GM23248 (cell line): ENCODE results near the gene TRPM3. TPM values are rescaled to one million over a fixed set of nuclear protein-coding genes. Genes with fewer than 3 reads are reported as not detected.

ENCODE experiments used
- DNase-seq: peaks from one replicate; pipeline ENCODE4 v3.0.0-alpha.2; 2015
- H2AFZ ChIP-seq: fragments of 200-600 bp; sonication (generic); 2 replicates; pipeline ENCODE4 v1.6.1; 2016; ENCODE audit warnings: antibody characterized with exemption
- H3F3A ChIP-seq: fragments of 200-600 bp; sonication (generic); 2 replicates; pipeline ENCODE4 v1.6.1; 2016; ENCODE audit warnings: mild to moderate bottlenecking, antibody characterized with exemption, mixed run types; ENCODE audit not compliant: insufficient read depth
- H3K27ac ChIP-seq: fragments of 200-600 bp; sonication (generic); 2 replicates; pipeline ENCODE4 v1.5.1; 2016; ENCODE audit warnings: mild to moderate bottlenecking
- H3K27me3 ChIP-seq: fragments of 200-600 bp; sonication (generic); replicated peaks from 2 replicates; pipeline ENCODE4 v1.6.1; 2016; ENCODE audit warnings: mild to moderate bottlenecking; ENCODE audit not compliant: insufficient read depth
- H3K36me3 ChIP-seq: fragments of 200-600 bp; sonication (generic); 2 replicates; pipeline ENCODE4 v1.6.1; 2016; ENCODE audit warnings: low read depth, mild to moderate bottlenecking
- H3K4me1 ChIP-seq: fragments of 200-600 bp; sonication (generic); 2 replicates; pipeline ENCODE4 v1.6.1; 2016; ENCODE audit warnings: mild to moderate bottlenecking; ENCODE audit not compliant: insufficient read depth
- H3K4me2 ChIP-seq: fragments of 200-600 bp; sonication (generic); one replicate; pipeline ENCODE4 v1.6.1; 2016; ENCODE audit warnings: mild to moderate bottlenecking; ENCODE audit not compliant: unreplicated experiment
- H3K4me3 ChIP-seq: fragments of 200-600 bp; sonication (generic); 2 replicates; pipeline ENCODE4 v1.5.1; 2016; ENCODE audit warnings: mild to moderate bottlenecking
- H3K79me2 ChIP-seq: fragments of 200-600 bp; sonication (generic); 2 replicates; pipeline ENCODE4 v1.6.1; 2016; ENCODE audit warnings: mild to moderate bottlenecking; ENCODE audit not compliant: insufficient read depth
- H3K9ac ChIP-seq: fragments of 200-600 bp; sonication (generic); 2 replicates; pipeline ENCODE4 v1.6.1; 2016; ENCODE audit warnings: mild to moderate bottlenecking
- H3K9me2 ChIP-seq: fragments of 200-600 bp; sonication (generic); 2 replicates; pipeline ENCODE4 v1.6.1; 2016; ENCODE audit warnings: mixed run types, mild to moderate bottlenecking, moderate library complexity; ENCODE audit not compliant: insufficient read depth
- H3K9me3 ChIP-seq: fragments of 200-600 bp; sonication (generic); one replicate; pipeline ENCODE4 v1.6.1; 2017; ENCODE audit warnings: low read depth
- H4K20me1 ChIP-seq: fragments of 200-600 bp; sonication (generic); 2 replicates; pipeline ENCODE4 v1.6.0; 2016; ENCODE audit not compliant: insufficient read depth
- EZH2 ChIP-seq: fragments of 200-600 bp; sonication (generic); IDR thresholded peaks from 2 replicates; pipeline ENCODE4 v1.6.1; 2018; ENCODE audit warnings: antibody characterized with exemption, mild to moderate bottlenecking; ENCODE audit not compliant: insufficient read depth, poor library complexity, severe bottlenecking
- EZH2phosphoT487 ChIP-seq: fragments of 200-600 bp; sonication (generic); IDR thresholded peaks from 2 replicates; pipeline ENCODE4 v1.6.1; 2018; ENCODE audit warnings: antibody characterized with exemption, moderate library complexity, mild to moderate bottlenecking, low read depth; ENCODE audit not compliant: insufficient read depth
- WGBS, 2 experiments: methylation state at CpG; one replicate each; pipeline ENCODE4 v1.1.6; 2015 to 2017; ENCODE audit warnings: low lambda C conversion rate in 2 of 2, low coverage in 1 of 2; ENCODE audit errors: missing lambda C conversion rate in 2 of 2; 5-methylcytosine and 5-hydroxymethylcytosine counted together
- in situ Hi-C: fragments of 300-500 bp; cut with MboI; formaldehyde crosslinking; loops from 2 replicates; pipeline ENCODE4 v1.15.0; 2020
- polyA plus RNA-seq: library from polyadenylated mRNA; unstranded; fragments of >200 nt; fragmentation: Nextera tagmentation; extraction: Ambion mirVana; gene quantifications from 2 replicates; pipeline ENCODE4 v1.2.1, GENCODE V29; 2016
- total RNA-seq: library from RNA; depleted of rRNA; stranded (reverse); fragments of >200 nt; shearing (Covaris generic); gene quantifications from 2 replicates; pipeline ENCODE4 v1.2.3, GENCODE V29; 2014

The TRPM3 gene
- total and polyA plus RNA-seq, 2 experiments from 2014 or later = not detected

DNA sequence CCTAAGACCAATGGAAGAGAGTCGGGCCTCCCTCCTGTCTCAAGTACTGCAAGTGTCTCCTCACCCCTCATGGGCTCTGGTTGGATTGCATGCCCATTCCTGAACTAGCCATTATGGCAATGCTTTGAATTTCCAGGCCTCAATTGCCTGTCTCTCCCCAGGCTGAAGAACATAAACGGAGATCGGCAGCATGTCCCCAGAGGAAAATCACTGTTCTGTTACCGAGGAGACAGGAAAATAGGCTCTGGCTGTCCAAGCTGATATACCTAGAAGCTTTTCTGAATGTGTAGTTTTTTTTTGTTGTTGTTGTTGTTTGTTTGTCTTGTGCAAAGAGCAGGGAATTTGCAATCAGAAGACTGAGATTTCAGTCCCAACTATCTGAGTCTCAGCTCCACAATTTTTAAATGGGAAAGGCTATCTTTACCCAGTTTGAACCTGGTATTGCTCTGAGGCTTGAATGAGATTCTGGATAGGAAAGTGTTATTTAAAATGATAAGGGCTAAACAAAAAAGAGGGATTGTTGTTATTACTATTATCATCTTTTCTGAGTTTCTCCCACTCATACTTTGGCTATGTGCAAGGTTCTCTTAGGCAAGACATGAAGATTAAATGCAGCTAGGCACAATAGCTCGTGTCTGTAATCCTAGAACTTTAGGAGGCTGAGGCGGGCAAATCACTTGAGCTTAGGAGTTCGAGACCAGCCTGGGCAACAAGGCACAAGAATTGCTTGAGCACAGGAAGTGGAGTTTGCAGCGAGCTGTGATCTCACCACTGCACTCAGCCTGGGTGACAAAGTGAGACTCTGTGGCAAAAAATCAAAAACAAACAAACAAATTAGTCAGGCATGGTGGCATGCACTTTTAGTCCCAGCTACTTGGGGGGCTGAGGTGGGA is 629.7 kb downstream of the TRPM3 start:
- in situ Hi-C loops = no loop called here
- WGBS, 2 experiments = 66 to 67% methylated on average over 8 of the region's 8 CpGs
- Histone ChIP-seq H3K9me2 (no peaks in the 10 kb centered on the region), H3K27ac (no peak overlapping the region), H3K9ac (no peak overlapping the region), H2AFZ (no peak overlapping the region), H3K36me3 (no peaks in the 10 kb centered on the region), H3F3A (no peaks in the 10 kb centered on the region), H4K20me1 (no peaks in the 10 kb centered on the region), H3K4me1 (peaks cover 8% of the 10 kb centered on the region), H3K9me3 (no peaks in the 10 kb centered on the region), H3K27me3 (no peaks in the 10 kb centered on the region), H3K79me2 (no peaks in the 10 kb centered on the region), H3K4me2 (no peak overlapping the region), H3K4me3 (no peak overlapping the region)
- DNase-seq = no peak
- TF ChIP-seq EZH2phosphoT487 (no peak), EZH2 (no peak)

DNA sequence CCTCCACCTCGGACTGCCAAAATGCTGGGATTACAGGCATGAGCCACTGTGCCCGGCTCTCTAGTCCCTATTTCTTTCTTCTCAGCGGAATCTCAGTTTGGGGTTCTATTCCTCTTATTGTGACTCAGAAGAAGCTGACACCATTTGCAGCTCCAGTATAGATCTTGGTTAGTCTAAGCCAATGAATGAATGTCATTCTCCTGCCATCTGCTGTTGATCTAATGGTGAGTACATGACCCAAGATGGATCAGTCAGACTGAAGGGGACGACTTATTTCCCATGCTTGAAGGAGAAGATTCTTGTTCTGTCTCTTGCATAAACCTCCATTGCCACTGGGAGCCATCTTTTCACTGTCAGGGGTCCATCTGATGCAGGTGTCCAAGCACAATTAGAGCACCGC is 630.9 kb downstream of the TRPM3 start:
- Histone ChIP-seq H3K27ac (no peak overlapping the region), H3K9me3 (no peaks in the 10 kb centered on the region), H2AFZ (no peak overlapping the region), H3K9me2 (no peaks in the 10 kb centered on the region), H3F3A (no peaks in the 10 kb centered on the region), H3K4me3 (no peak overlapping the region), H3K79me2 (no peaks in the 10 kb centered on the region), H3K9ac (no peak overlapping the region), H4K20me1 (no peaks in the 10 kb centered on the region), H3K4me1 (peaks cover 13% of the 10 kb centered on the region), H3K36me3 (no peaks in the 10 kb centered on the region), H3K4me2 (no peak overlapping the region), H3K27me3 (no peaks in the 10 kb centered on the region)
- TF ChIP-seq EZH2 (no peak), EZH2phosphoT487 (no peak)
- no peak for DNase-seq
- 81 to 82% methylated on average over 5 of the region's 5 CpGs for WGBS, 2 experiments
- in situ Hi-C loops = no loop called here

DNA sequence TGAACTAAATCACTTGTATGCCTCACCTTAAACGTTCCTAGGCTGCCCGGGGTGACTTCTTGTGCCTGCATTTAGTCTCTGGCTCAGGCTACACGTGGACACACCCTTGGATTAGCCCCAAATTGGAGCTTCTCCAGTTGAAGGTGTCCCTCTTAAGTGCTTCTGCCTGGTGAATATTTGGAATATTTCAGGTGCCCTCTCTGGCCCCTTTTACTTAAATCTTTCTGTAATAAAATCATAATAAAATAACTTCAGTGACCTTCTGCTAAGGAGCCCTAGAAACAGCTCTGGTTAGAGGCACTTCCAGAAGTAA is 632.7 kb downstream of the TRPM3 start:
- TF ChIP-seq EZH2 (no peak), EZH2phosphoT487 (no peak)

DNA sequence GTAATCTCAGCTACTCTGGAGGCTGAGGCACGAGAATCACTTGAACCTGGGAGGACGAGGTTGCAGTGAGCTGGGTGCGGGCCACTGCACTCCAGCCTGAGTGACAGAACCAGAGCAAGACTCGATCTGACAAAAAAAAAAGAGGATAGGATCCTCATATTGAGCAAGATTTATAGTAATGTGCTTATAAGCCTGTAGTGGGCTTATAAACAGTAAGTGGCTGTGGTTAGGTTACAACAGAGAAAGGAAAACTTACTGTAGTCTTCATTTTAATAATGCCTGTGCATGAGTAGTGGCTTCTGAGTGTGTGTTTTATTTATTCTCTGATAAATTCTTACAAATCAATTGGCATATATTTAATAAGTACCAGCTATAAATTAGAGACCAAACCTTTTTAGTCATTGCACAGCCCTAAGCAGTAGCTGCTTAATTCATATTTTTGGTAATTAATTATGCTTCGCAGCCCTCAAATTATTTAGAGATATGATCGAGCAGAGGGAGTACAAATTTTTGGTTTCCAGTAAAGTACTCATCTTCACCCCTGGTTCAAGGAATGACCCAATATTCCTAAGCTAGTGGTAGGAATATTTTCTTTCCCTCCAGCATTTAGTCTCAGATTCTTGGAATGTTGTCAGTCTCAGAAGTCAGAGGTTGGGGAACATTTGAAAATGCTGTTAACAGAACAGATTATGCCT is 633.2 kb downstream of the TRPM3 start:
- no peaks in the 10 kb centered on the region for H3K27me3 ChIP-seq
- H2AFZ ChIP-seq = no peak overlapping the region
- no peak for DNase-seq
- no peaks in the 10 kb centered on the region for H3K36me3 ChIP-seq
- WGBS, 2 experiments = 85 to 88% methylated on average over 6 of the region's 6 CpGs
- H3K27ac ChIP-seq = no peak overlapping the region
- no peaks in the 10 kb centered on the region for H3K9me2 ChIP-seq
- in situ Hi-C loops = loop anchor here (10.0 kb wide), 1 partner anchor 143 kb away; no protein-coding TSS in a partner anchor
- no peak overlapping the region for H3K4me3 ChIP-seq
- H3K9me3 ChIP-seq = no peaks in the 10 kb centered on the region
- H3K4me2 ChIP-seq = no peak overlapping the region
- peaks cover 11% of the 10 kb centered on the region; the same call in 1 of the 2 replicates for H3F3A ChIP-seq
- H3K4me1 ChIP-seq = peaks cover 21% of the 10 kb centered on the region
- TF ChIP-seq EZH2phosphoT487 (no peak), EZH2 (no peak)
- H3K79me2 ChIP-seq = no peaks in the 10 kb centered on the region
- H3K9ac ChIP-seq = no peak overlapping the region
- no peaks in the 10 kb centered on the region for H4K20me1 ChIP-seq

More for the DNA sequence above, 632.7 kb downstream of the TRPM3 start:
- H3K4me3 ChIP-seq = no peak overlapping the region
- H2AFZ ChIP-seq = no peak overlapping the region
- H3K27me3 ChIP-seq = no peaks in the 10 kb centered on the region
- H3K9me3 ChIP-seq = no peaks in the 10 kb centered on the region
- H3K9me2 ChIP-seq = no peaks in the 10 kb centered on the region
- H3K79me2 ChIP-seq = no peaks in the 10 kb centered on the region
- peaks cover 21% of the 10 kb centered on the region for H3K4me1 ChIP-seq
- in situ Hi-C loops = loop anchor here (10.0 kb wide), 1 partner anchor 144 kb away; no protein-coding TSS in a partner anchor
- H3F3A ChIP-seq = peaks cover 11% of the 10 kb centered on the region; the same call in 1 of the 2 replicates
- H3K27ac ChIP-seq = no peak overlapping the region
- 21 to 24% methylated on average over 3 of the region's 3 CpGs for WGBS, 2 experiments
- H3K4me2 ChIP-seq = no peak overlapping the region
- H3K9ac ChIP-seq = no peak overlapping the region
- H4K20me1 ChIP-seq = no peaks in the 10 kb centered on the region
- no peak for DNase-seq
- H3K36me3 ChIP-seq = no peaks in the 10 kb centered on the region
